ENCODE data around the gene CLDN5. TPM values are rescaled to one million over a fixed set of nuclear protein-coding genes. Genes with fewer than 3 reads are reported as not detected.

The CLDN5 gene
- total RNA-seq, 4 donors from 2014 or later = 102 to 226 (median 170) TPM

- no peak overlapping the region for H3K4me3 ChIP-seq
- TF ChIP-seq CTCF (IDR thresholded peaks at IDR 0.05) (no peak), EP300 (IDR thresholded peaks at IDR 0.05) (no peak), POLR2A (IDR thresholded peaks at IDR 0.05) (no peak)
- no peaks in the 10 kb centered on the region for H3K9me3 ChIP-seq
- H3K27ac ChIP-seq = no peak overlapping the region
- WGBS, 2 donors = 84 to 90% methylated on average over 10 of the region's 10 CpGs
- DNase-seq (ENCODE audit: low spot score in 2 of 2) = no peak
- no peaks in the 10 kb centered on the region for H3K4me1 ChIP-seq
- H3K36me3 ChIP-seq = no peaks in the 10 kb centered on the region
- no peaks in the 10 kb centered on the region for H3K27me3 ChIP-seq
These were observed 18.0 kb downstream of the CLDN5 start for GRCh38 chr22:19506212-19506611.

GRCh38 chr22:19505735-19506126 is 18.5 kb downstream of the CLDN5 start:
- Histone ChIP-seq H3K27me3 (no peaks in the 10 kb centered on the region), H3K36me3 (no peaks in the 10 kb centered on the region), H3K27ac (no peak overlapping the region), H3K4me3 (no peak overlapping the region), H3K9me3 (no peaks in the 10 kb centered on the region), H3K4me1 (no peaks in the 10 kb centered on the region)
- TF ChIP-seq POLR2A (IDR thresholded peaks at IDR 0.05) (no peak), EP300 (IDR thresholded peaks at IDR 0.05) (no peak), CTCF (IDR thresholded peaks at IDR 0.05) (no peak)
- DNase-seq (ENCODE audit: low spot score in 2 of 2) = no peak
- 93 to 99% methylated on average over 5 of the region's 5 CpGs for WGBS, 2 donors

GRCh38 chr22:19504900-19505734 is 19.1 kb downstream of the CLDN5 start:
- TF ChIP-seq EP300 (IDR thresholded peaks at IDR 0.05) = no peak
- DNase-seq (ENCODE audit: low spot score in 2 of 2) = no peak
- no peaks in the 10 kb centered on the region for H3K9me3 ChIP-seq
- WGBS, 2 donors = 81 to 90% methylated on average over 18 of the region's 18 CpGs
- H3K4me3 ChIP-seq = no peak overlapping the region
- no peaks in the 10 kb centered on the region for H3K27me3 ChIP-seq
- no peaks in the 10 kb centered on the region for H3K4me1 ChIP-seq
- no peak overlapping the region for H3K27ac ChIP-seq
- H3K36me3 ChIP-seq = no peaks in the 10 kb centered on the region

- H3K4me1 ChIP-seq = no peaks in the 10 kb centered on the region
- TF ChIP-seq EP300 (IDR thresholded peaks at IDR 0.05) (no peak), POLR2A (IDR thresholded peaks at IDR 0.05) (no peak), CTCF (IDR thresholded peaks at IDR 0.05) (no peak)
- no peaks in the 10 kb centered on the region for H3K27me3 ChIP-seq
- no peak for DNase-seq (ENCODE audit: low spot score in 2 of 2)
- H3K9me3 ChIP-seq = no peaks in the 10 kb centered on the region
- no peaks in the 10 kb centered on the region for H3K36me3 ChIP-seq
- H3K27ac ChIP-seq = no peak overlapping the region
- 91 to 95% methylated on average over 9 of the region's 9 CpGs for WGBS, 2 donors
- H3K4me3 ChIP-seq = no peak overlapping the region
These were observed 20.3 kb downstream of the CLDN5 start for GRCh38 chr22:19503869-19504268.

- Histone ChIP-seq H3K9me3 (no peaks in the 10 kb centered on the region), H3K27ac (no peak overlapping the region), H3K36me3 (no peaks in the 10 kb centered on the region), H3K4me1 (no peaks in the 10 kb centered on the region), H3K27me3 (no peaks in the 10 kb centered on the region), H3K4me3 (no peak overlapping the region)
- WGBS, 2 donors = 83% methylated on average over 7 of the region's 7 CpGs
- no peak for DNase-seq (ENCODE audit: low spot score in 2 of 2)
- no peak for TF ChIP-seq CTCF (IDR thresholded peaks at IDR 0.05)
- no peak for TF ChIP-seq POLR2A (IDR thresholded peaks at IDR 0.05)
- no peak for TF ChIP-seq EP300 (IDR thresholded peaks at IDR 0.05)
These were observed 20.8 kb downstream of the CLDN5 start for GRCh38 chr22:19503367-19503766.

All from tibial nerve (tissue), 4 donors.